ENCODE data around the gene ALDH8A1. TPM values are rescaled to one million over a fixed set of nuclear protein-coding genes. Genes with fewer than 3 reads are reported as not detected.

Gene ALDH8A1
- polyA plus RNA-seq, 1 of the 3 experiments (the other 2 are of a cell fraction) = 0.25 TPM

DNA sequence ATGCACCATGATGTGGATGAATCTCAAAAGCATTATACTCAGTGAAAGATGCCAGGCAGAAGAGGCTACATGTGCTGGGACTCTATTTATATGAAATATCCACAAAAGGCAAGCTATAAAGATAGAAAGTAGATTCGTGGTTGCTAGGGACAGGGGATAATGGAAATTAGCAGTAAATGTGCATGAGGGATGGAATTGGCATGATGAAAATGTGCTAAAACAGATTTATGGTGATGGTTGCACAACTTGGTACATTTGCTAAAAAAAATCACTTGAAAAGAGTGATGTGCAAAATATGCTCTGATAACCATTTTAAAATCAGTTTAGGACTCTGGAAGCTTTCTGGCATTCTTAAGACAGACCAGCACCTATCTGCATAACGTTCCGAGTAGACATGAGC, 61.6 kb downstream of the ALDH8A1 start:
- POLR2A ChIA-PET = no interaction called here
- no peak overlapping the region for H3K9ac ChIP-seq
- H3K36me3 ChIP-seq (replicated peaks in 1 of 2; ENCODE audit: control insufficient read depth in 1 of 2, insufficient read depth in 2 of 2, low read length in 1 of 2) = no peaks in the 10 kb centered on the region
- no peak overlapping the region for H3K4me2 ChIP-seq
- H3K27ac ChIP-seq (ENCODE audit: low read depth in 2 of 2, low read length in 1 of 2) = no peak overlapping the region
- no peaks in the 10 kb centered on the region for H3K9me3 ChIP-seq
- no peaks in the 10 kb centered on the region for H3K79me2 ChIP-seq (ENCODE audit: insufficient read depth)
- H3K9me2 ChIP-seq = no peaks in the 10 kb centered on the region
- H2AFZ ChIP-seq (ENCODE audit: low read depth) = no peak overlapping the region
- WGBS (ENCODE audit: low lambda C conversion rate) = 70% methylated on average over 3 of the region's 3 CpGs
- H4K20me1 ChIP-seq (ENCODE audit: insufficient read depth) = no peaks in the 10 kb centered on the region
- no peaks in the 10 kb centered on the region for H3F3A ChIP-seq (replicated peaks; ENCODE audit: insufficient read depth)
- H3K4me1 ChIP-seq (ENCODE audit: control insufficient read depth in 1 of 2, insufficient read depth in 2 of 2, low read depth in 1 of 2, low read length in 1 of 2) = no peaks in the 10 kb centered on the region
- DNase-seq = no peak
- no peaks in the 10 kb centered on the region for H3K27me3 ChIP-seq (ENCODE audit: insufficient read depth)
- TF ChIP-seq, protein P1, sequence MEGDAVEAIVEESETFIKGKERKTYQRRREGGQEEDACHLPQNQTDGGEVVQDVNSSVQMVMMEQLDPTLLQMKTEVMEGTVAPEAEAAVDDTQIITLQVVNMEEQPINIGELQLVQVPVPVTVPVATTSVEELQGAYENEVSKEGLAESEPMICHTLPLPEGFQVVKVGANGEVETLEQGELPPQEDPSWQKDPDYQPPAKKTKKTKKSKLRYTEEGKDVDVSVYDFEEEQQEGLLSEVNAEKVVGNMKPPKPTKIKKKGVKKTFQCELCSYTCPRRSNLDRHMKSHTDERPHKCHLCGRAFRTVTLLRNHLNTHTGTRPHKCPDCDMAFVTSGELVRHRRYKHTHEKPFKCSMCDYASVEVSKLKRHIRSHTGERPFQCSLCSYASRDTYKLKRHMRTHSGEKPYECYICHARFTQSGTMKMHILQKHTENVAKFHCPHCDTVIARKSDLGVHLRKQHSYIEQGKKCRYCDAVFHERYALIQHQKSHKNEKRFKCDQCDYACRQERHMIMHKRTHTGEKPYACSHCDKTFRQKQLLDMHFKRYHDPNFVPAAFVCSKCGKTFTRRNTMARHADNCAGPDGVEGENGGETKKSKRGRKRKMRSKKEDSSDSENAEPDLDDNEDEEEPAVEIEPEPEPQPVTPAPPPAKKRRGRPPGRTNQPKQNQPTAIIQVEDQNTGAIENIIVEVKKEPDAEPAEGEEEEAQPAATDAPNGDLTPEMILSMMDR (IDR thresholded peaks at IDR 0.05) = no peak
- TF ChIP-seq GABPA (IDR thresholded peaks at IDR 0.05; ENCODE audit: low read depth) = no peak
- CTCF ChIA-PET = interaction anchor here (1.0 to 1.4 kb wide), 2 partner anchors 8 to 732 kb away, joined by 4 to 7 read pairs; no protein-coding TSS in a partner anchor
- H3K4me3 ChIP-seq (ENCODE audit: low read depth in 2 of 2, low read length in 1 of 2) = no peak overlapping the region

DNA sequence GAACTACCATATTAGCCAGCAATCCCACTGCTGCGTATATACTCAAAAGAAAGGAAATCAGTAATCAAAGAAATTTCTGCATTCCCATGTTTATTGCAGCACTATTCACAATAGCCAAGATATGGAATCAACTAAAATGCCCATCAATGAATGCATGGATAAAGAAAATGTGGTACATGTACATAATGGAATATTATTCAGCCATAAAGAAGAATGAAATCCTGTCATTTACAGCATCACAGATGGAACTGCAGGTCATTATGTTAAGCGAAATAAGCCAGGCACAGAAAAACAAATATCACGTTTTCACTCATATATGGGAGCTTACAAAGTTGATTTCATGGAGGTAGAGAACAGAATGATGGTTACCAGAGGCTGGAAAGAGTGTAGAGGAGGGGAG, 65.1 kb downstream of the ALDH8A1 start:
- no peaks in the 10 kb centered on the region for H3K9me3 ChIP-seq
- POLR2A ChIA-PET = no interaction called here
- H4K20me1 ChIP-seq (ENCODE audit: insufficient read depth) = no peaks in the 10 kb centered on the region
- CTCF ChIA-PET = interaction anchor here (0.9 to 1.2 kb wide), 2 partner anchors 56 to 707 kb away, joined by 3 read pairs; no protein-coding TSS in a partner anchor
- no peak for DNase-seq
- no peaks in the 10 kb centered on the region for H3K9me2 ChIP-seq
- no peaks in the 10 kb centered on the region for H3K27me3 ChIP-seq (ENCODE audit: insufficient read depth)
- H3K36me3 ChIP-seq (replicated peaks in 1 of 2; ENCODE audit: control insufficient read depth in 1 of 2, insufficient read depth in 2 of 2, low read length in 1 of 2) = no peaks in the 10 kb centered on the region
- no peak overlapping the region for H3K9ac ChIP-seq
- peaks cover 0 to 1% of the 10 kb centered on the region in 2 experiments; a peak in 1 of 4 replicates for H3K4me1 ChIP-seq (ENCODE audit: control insufficient read depth in 1 of 2, insufficient read depth in 2 of 2, low read depth in 1 of 2, low read length in 1 of 2)
- H3K27ac ChIP-seq (ENCODE audit: low read depth in 2 of 2, low read length in 1 of 2) = no peak overlapping the region
- TF ChIP-seq FOXM1 (IDR thresholded peaks at IDR 0.05; ENCODE audit: low read depth) (no peak), NFIC (IDR thresholded peaks at IDR 0.05; ENCODE audit: borderline replicate concordance) (no peak), SIN3A (IDR thresholded peaks at IDR 0.05; ENCODE audit: borderline replicate concordance, low read depth, low read length) (no peak), EZH2phosphoT487 (IDR thresholded peaks at IDR 0.05; ENCODE audit: borderline replicate concordance, low read depth) (no peak), FOXJ3 (CRISPR knock-in tag; IDR thresholded peaks at IDR 0.05) (no peak)
- H3K4me3 ChIP-seq (ENCODE audit: low read depth in 2 of 2, low read length in 1 of 2) = no peak overlapping the region
- peaks cover 11% of the 10 kb centered on the region for H3F3A ChIP-seq (replicated peaks; ENCODE audit: insufficient read depth)
- no peaks in the 10 kb centered on the region for H3K79me2 ChIP-seq (ENCODE audit: insufficient read depth)
- WGBS (ENCODE audit: low lambda C conversion rate) = 80% methylated on average over 3 of the region's 3 CpGs
- no peak overlapping the region for H2AFZ ChIP-seq (ENCODE audit: low read depth)
- no peak overlapping the region for H3K4me2 ChIP-seq

DNA sequence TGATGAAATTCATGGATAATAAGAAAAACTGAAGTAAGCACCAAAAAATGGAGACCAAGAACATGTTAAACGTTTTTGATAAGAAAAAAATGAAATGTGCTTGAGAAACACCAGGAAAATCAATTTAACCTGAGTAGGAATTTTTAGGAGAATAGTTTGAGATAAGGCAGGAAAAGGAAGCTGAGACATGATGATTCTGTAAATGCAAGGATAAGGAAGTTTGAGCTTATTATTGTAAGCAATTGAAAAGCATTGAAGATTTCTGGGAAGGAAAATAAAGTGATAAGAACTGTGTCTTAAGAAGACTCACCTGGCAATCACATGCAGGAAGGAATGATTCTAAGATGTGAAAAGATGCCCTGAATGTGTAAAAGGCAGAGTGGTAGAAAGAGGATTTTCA, 66.6 kb downstream of the ALDH8A1 start:
- Histone ChIP-seq H4K20me1 (ENCODE audit: insufficient read depth) (no peaks in the 10 kb centered on the region), H2AFZ (ENCODE audit: low read depth) (no peak overlapping the region), H3F3A (replicated peaks; ENCODE audit: insufficient read depth) (peaks cover 11% of the 10 kb centered on the region), H3K27ac (ENCODE audit: low read depth in 2 of 2, low read length in 1 of 2) (no peak overlapping the region), H3K36me3 (replicated peaks in 1 of 2; ENCODE audit: control insufficient read depth in 1 of 2, insufficient read depth in 2 of 2, low read length in 1 of 2) (no peaks in the 10 kb centered on the region), H3K4me3 (ENCODE audit: low read depth in 2 of 2, low read length in 1 of 2) (no peak overlapping the region), H3K9ac (no peak overlapping the region), H3K27me3 (ENCODE audit: insufficient read depth) (no peaks in the 10 kb centered on the region), H3K4me1 (ENCODE audit: control insufficient read depth in 1 of 2, insufficient read depth in 2 of 2, low read depth in 1 of 2, low read length in 1 of 2) (peaks cover 0 to 2% of the 10 kb centered on the region in 2 experiments; a peak in 1 of 4 replicates), H3K9me2 (no peaks in the 10 kb centered on the region), H3K4me2 (no peak overlapping the region), H3K79me2 (ENCODE audit: insufficient read depth) (no peaks in the 10 kb centered on the region), H3K9me3 (no peaks in the 10 kb centered on the region)
- 9% methylated on average over 1 of the region's 1 CpG for WGBS (ENCODE audit: low lambda C conversion rate)
- ChIA-PET POLR2A (interaction anchor here (0.6 kb wide), 1 partner anchor 68 kb away, joined by 3 read pairs; no protein-coding TSS in a partner anchor), CTCF (interaction anchor here (0.9 to 2.6 kb wide), 30 partner anchors 8 to 772 kb away, joined by 3 to 11 read pairs (median 6); no protein-coding TSS in a partner anchor)
- TF ChIP-seq GABPA (IDR thresholded peaks at IDR 0.05; ENCODE audit: low read depth) (no peak), EP300 (IDR thresholded peaks at IDR 0.05; ENCODE audit: borderline replicate concordance in 1 of 2, low read depth in 1 of 2, low read length in 1 of 2) (no peak), CHD2 (IDR thresholded peaks at IDR 0.05; ENCODE audit: low read length, partially characterized antibody) (no peak), RXRA (IDR thresholded peaks at IDR 0.05; ENCODE audit: borderline replicate concordance, low read depth) (no peak), FOXM1 (IDR thresholded peaks at IDR 0.05; ENCODE audit: low read depth) (no peak)
- TF ChIP-seq, protein P1 (IDR thresholded peaks at IDR 0.05) = no peak
- TF ChIP-seq, protein P2, sequence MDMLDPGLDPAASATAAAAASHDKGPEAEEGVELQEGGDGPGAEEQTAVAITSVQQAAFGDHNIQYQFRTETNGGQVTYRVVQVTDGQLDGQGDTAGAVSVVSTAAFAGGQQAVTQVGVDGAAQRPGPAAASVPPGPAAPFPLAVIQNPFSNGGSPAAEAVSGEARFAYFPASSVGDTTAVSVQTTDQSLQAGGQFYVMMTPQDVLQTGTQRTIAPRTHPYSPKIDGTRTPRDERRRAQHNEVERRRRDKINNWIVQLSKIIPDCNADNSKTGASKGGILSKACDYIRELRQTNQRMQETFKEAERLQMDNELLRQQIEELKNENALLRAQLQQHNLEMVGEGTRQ (IDR thresholded peaks at IDR 0.05; ENCODE audit: borderline replicate concordance, low read depth, low read length) = no peak
- no peak for DNase-seq
